B cell (primary cell): ENCODE data around the gene CPNE5. TPM values are rescaled to one million over a fixed set of nuclear protein-coding genes. Genes with fewer than 3 reads are reported as not detected.

Experiments used
- ATAC-seq: fragments of 200-7000 bp; cut with Tn5 transposase; one replicate; pipeline ENCODE4 v1.10.0; 2021; ENCODE audit warnings: low read depth, mild to moderate bottlenecking, moderate number of reproducible peaks, moderate library complexity
- CTCF ChIA-PET: fragments of 350-600 bp; sonication (Branson Sonifier 250); formaldehyde crosslinking; loops from one replicate; lab custom pipeline; 2021; ENCODE audit warnings: antibody characterized with exemption, inconsistent platforms; lab: Charles Lee
- POLR2A ChIA-PET: fragments of 350-600 bp; sonication (Branson Sonifier 250); formaldehyde crosslinking; loops from one replicate; lab custom pipeline; 2021; ENCODE audit warnings: antibody characterized with exemption; lab: Charles Lee
- DNase-seq: peaks from one replicate; pipeline ENCODE4 v3.0.0; 2013
- H2AFZ ChIP-seq: 2 replicates; pipeline ENCODE4 v1.6.1; 2012; ENCODE audit warnings: mild to moderate bottlenecking, low read depth, low read length; ENCODE audit not compliant: insufficient read depth, poor library complexity, severe bottlenecking
- H3K27ac ChIP-seq, 2 donors: 1 replicate in 1 of 2; 2 replicates in 1 of 2; pipeline ENCODE4 v1.5.1; 2012 to 2013; ENCODE audit warnings: low read length in 2 of 2, mild to moderate bottlenecking in 2 of 2, moderate library complexity in 1 of 2
- H3K27me3 ChIP-seq, 4 experiments: fragments of 200-600 bp in 1 of 4; sonication (generic) in 1 of 4; replicated peaks in 1 of 4; 1 replicate in 2 of 4; 2 replicates in 2 of 4; pipeline versions ENCODE4 v1.6.1 to v1.7.0; 2013 to 2016; ENCODE audit warnings: low read length in 3 of 4, mild to moderate bottlenecking in 2 of 4, mixed read lengths in 1 of 4, moderate library complexity in 1 of 4; ENCODE audit not compliant: insufficient read depth in 4 of 4, control insufficient read depth in 3 of 4; ENCODE audit errors: control extremely low read depth in 1 of 4
- H3K36me3 ChIP-seq, 2 experiments: replicated peaks in 1 of 2; 1 replicate in 1 of 2; 2 replicates in 1 of 2; pipeline versions ENCODE4 v1.6.1 to v1.7.1; 2013; ENCODE audit warnings: low read length in 1 of 2; ENCODE audit not compliant: insufficient read depth in 2 of 2, control insufficient read depth in 1 of 2; ENCODE audit errors: control extremely low read depth in 1 of 2, extremely low read depth in 1 of 2
- H3K4me1 ChIP-seq, 2 donors: fragments of 200-600 bp in 1 of 2; sonication (generic) in 1 of 2; 1 replicate in 1 of 2; 2 replicates in 1 of 2; pipeline versions ENCODE4 v1.5.1 to v1.6.1; 2013 to 2017; ENCODE audit warnings: low read length in 2 of 2; ENCODE audit not compliant: control insufficient read depth in 2 of 2, insufficient read depth in 2 of 2
- H3K4me2 ChIP-seq: replicated peaks from 2 replicates; pipeline ENCODE3; 2012; ENCODE audit warnings: mild to moderate bottlenecking, low read depth, low read length; ENCODE audit not compliant: poor library complexity, severe bottlenecking
- H3K4me3 ChIP-seq, 5 experiments: fragments of 200-600 bp in 1 of 5; sonication (generic) in 1 of 5; 1 replicate in 3 of 5; 2 replicates in 2 of 5; pipeline versions ENCODE4 v1.5.1 to v1.7.0; 2011 to 2016; ENCODE audit warnings: low read length in 4 of 5, mild to moderate bottlenecking in 4 of 5, low read depth in 2 of 5, control low read depth in 1 of 5, moderate library complexity in 1 of 5; ENCODE audit not compliant: insufficient read depth in 1 of 5; ENCODE audit errors: control extremely low read depth in 1 of 5, extremely low read depth in 1 of 5
- H3K79me2 ChIP-seq: fragments of 200-600 bp; sonication (generic); one replicate; pipeline ENCODE4 v1.6.0; 2016; ENCODE audit warnings: low read length; ENCODE audit not compliant: control insufficient read depth, insufficient read depth
- H3K9ac ChIP-seq: fragments of 200-600 bp; sonication (generic); 2 replicates; pipeline ENCODE4 v1.6.1; 2017; ENCODE audit warnings: mild to moderate bottlenecking, low read length, moderate library complexity
- H3K9me3 ChIP-seq, 3 donors: one replicate each; pipeline versions ENCODE4 v1.6.1 to v1.7.1; 2013; ENCODE audit warnings: low read length in 2 of 3; ENCODE audit not compliant: control insufficient read depth in 2 of 3, insufficient read depth in 1 of 3; ENCODE audit errors: control extremely low read depth in 1 of 3
- H4K20me1 ChIP-seq: 2 replicates; pipeline ENCODE4 v1.6.0; 2012; ENCODE audit warnings: mild to moderate bottlenecking, low read length; ENCODE audit not compliant: insufficient read depth, control insufficient read depth, poor library complexity, severe bottlenecking
- H3K27ac Mint-ChIP-seq: one replicate; pipeline ENCODE4 v1.8.0; 2021; ENCODE audit warnings: mixed read lengths
- H3K27me3 Mint-ChIP-seq: one replicate; pipeline ENCODE4 v1.8.0; 2021; ENCODE audit warnings: mixed read lengths
- H3K4me1 Mint-ChIP-seq: one replicate; pipeline ENCODE4 v1.8.0; 2021; ENCODE audit warnings: mixed read lengths
- H3K4me3 Mint-ChIP-seq: one replicate; pipeline ENCODE4 v1.8.0; 2021; ENCODE audit warnings: mixed read lengths
- H3K9me3 Mint-ChIP-seq: one replicate; pipeline ENCODE4 v1.8.0; 2022; ENCODE audit warnings: mixed read lengths; ENCODE audit not compliant: insufficient read depth
- EZH2 ChIP-seq: IDR thresholded peaks from 2 replicates; pipeline ENCODE4 v1.6.1; 2012; ENCODE audit warnings: borderline replicate concordance, low read depth, mild to moderate bottlenecking, moderate library complexity, low read length; ENCODE audit not compliant: insufficient read depth, poor library complexity, severe bottlenecking
- WGBS: methylation state at CpG from one replicate; pipeline ENCODE4 v1.1.5; 2013; ENCODE audit warnings: missing lambda C conversion rate; ENCODE audit not compliant: insufficient coverage; 5-methylcytosine and 5-hydroxymethylcytosine counted together
- intact Hi-C: fragments of 100-400 bp; cut with micrococcal nuclease; formaldehyde crosslinking; loops from one replicate; pipeline ENCODE4 v1.10.0; 2022
- polyA plus RNA-seq: library from polyadenylated mRNA; depleted of rRNA; stranded (reverse); fragments of >200 nt; gene quantifications from 2 replicates; pipeline ENCODE4 v1.2.3, GENCODE V29; 2012
- total RNA-seq, 2 donors: library from RNA; stranded (reverse); fragments of 120-200 nt in 1 of 2; gene quantifications; 1 replicate in 1 of 2; 2 replicates in 1 of 2; pipeline versions ENCODE4 v1.2.3 to v1.2.4, GENCODE V29; 2013 to 2022
- TF ChIP-seq, protein P1 (sequence below): fragments of 200-600 bp; IDR thresholded peaks from one replicate; pipeline ENCODE4 v1.8.0; 2022; ENCODE audit warnings: antibody characterized with exemption, mild to moderate bottlenecking

Gene CPNE5
- total and polyA plus RNA-seq, 2 donors (not counting 1 experiment from before 2014, with no cell fraction given), result 49.8 to 357 TPM

DNA sequence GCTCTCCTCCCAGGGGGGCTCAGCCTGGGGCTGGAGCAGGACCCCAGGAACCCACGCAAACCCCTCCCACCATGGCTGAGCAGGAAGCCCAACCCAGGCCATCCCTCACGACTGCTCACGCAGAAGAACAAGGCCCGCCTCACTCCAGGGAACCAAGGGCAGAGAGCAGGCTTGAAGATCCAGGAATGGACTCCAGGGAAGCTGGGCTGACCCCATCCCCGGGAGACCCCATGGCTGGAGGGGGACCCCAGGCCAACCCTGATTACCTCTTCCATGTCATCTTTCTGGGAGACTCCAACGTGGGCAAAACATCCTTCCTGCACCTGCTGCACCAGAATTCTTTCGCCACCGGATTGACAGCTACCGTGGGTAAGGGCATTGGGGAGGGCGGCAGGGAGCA, 116.9 kb downstream of the CPNE5 start:
- Histone ChIP-seq H3K36me3 (no peaks in the 10 kb centered on the region), H3K27me3 (no peaks in the 10 kb centered on the region), H3K9ac (no peak overlapping the region), H3K4me2 (no peak overlapping the region), H3K27ac (no peak overlapping the region), H3K9me3 (peaks cover 0 to 10% (median 0%) of the 10 kb centered on the region in 3 donors), H3K4me3 (no peak overlapping the region), H2AFZ (no peak overlapping the region), H4K20me1 (no peaks in the 10 kb centered on the region), H3K4me1 (peaks cover 48 to 51% of the 10 kb centered on the region in 2 donors), H3K79me2 (no peaks in the 10 kb centered on the region)
- WGBS, result 98% methylated on average over 8 of the region's 10 CpGs
- no peak overlapping the region for H3K27ac Mint-ChIP-seq
- DNase-seq (no peak), ATAC-seq (no peak)
- H3K27me3 Mint-ChIP-seq, result no peaks in the 10 kb centered on the region
- ChIA-PET CTCF (interaction anchor here (1.0 to 11.6 kb wide), 6 partner anchors 10 to 107 kb away, joined by 3 to 88 read pairs (median 13); partner anchors contain the start of gene CDKN1A), POLR2A (no interaction called here)
- H3K9me3 Mint-ChIP-seq, result no peaks in the 10 kb centered on the region
- intact Hi-C loops, result loop anchor here (5.0 kb wide), 1 partner anchor 40 kb away; no protein-coding TSS in a partner anchor
- TF ChIP-seq EZH2, result no peak
- TF ChIP-seq, protein P1, sequence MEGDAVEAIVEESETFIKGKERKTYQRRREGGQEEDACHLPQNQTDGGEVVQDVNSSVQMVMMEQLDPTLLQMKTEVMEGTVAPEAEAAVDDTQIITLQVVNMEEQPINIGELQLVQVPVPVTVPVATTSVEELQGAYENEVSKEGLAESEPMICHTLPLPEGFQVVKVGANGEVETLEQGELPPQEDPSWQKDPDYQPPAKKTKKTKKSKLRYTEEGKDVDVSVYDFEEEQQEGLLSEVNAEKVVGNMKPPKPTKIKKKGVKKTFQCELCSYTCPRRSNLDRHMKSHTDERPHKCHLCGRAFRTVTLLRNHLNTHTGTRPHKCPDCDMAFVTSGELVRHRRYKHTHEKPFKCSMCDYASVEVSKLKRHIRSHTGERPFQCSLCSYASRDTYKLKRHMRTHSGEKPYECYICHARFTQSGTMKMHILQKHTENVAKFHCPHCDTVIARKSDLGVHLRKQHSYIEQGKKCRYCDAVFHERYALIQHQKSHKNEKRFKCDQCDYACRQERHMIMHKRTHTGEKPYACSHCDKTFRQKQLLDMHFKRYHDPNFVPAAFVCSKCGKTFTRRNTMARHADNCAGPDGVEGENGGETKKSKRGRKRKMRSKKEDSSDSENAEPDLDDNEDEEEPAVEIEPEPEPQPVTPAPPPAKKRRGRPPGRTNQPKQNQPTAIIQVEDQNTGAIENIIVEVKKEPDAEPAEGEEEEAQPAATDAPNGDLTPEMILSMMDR, result no peak
- no peak overlapping the region for H3K4me3 Mint-ChIP-seq
- peaks cover 48% of the 10 kb centered on the region for H3K4me1 Mint-ChIP-seq

DNA sequence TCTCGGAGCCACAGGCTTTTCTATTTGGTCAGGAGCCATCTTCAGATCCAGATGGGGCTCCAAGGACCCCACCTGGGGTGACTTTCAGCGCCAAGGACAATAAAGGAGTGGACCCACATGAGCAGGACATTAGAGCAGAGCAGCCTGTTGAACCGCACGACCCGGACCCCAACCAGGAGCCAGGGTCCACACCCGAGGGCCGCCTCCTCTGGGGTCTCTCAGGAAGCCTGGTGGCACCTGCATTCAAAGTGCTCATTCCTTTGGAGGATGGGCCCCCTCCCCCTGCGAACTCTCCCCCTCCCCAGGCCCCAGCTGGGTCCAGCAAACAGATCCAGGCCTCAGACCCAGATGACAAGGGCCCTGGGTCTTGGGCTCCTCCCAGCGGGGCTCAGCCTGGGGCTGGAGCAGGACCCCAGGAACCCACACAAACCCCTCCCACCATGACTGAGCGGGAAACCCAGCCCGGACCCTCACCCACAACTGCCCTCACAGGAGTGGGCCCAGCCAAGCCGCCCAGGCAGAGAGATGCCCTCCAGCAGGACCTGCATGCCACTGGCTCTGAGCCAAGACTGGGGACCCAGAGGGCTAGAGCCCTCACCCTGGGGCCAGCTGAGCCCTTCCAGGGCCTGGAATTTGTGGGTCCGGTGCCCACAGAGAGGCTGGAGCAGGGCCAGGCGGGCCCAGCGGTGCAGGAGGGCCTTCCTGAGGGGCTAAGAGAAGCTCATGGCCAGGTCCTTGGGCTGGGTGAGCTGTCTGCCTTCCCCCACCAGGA, 117.7 kb downstream of the CPNE5 start:
- Mint-ChIP-seq H3K27ac (no peak overlapping the region), H3K9me3 (no peaks in the 10 kb centered on the region), H3K4me1 (peaks cover 40% of the 10 kb centered on the region), H3K4me3 (no peak overlapping the region), H3K27me3 (no peaks in the 10 kb centered on the region)
- Histone ChIP-seq H3K4me2 (no peak overlapping the region), H2AFZ (no peak overlapping the region), H3K9ac (no peak overlapping the region), H3K79me2 (no peaks in the 10 kb centered on the region), H4K20me1 (no peaks in the 10 kb centered on the region), H3K27ac (no peak overlapping the region), H3K9me3 (peaks cover 0 to 9% (median 0%) of the 10 kb centered on the region in 3 donors), H3K27me3 (no peaks in the 10 kb centered on the region), H3K36me3 (no peaks in the 10 kb centered on the region), H3K4me1 (peaks cover 40 to 43% of the 10 kb centered on the region in 2 donors), H3K4me3 (no peak overlapping the region)
- DNase-seq (no peak), ATAC-seq (no peak)
- CTCF ChIA-PET, result interaction anchor here (3.6 to 11.6 kb wide), 4 partner anchors 37 to 106 kb away, joined by 19 to 88 read pairs (median 24); partner anchors contain the start of gene CDKN1A
- WGBS, result 93% methylated on average over 14 of the region's 15 CpGs
- intact Hi-C loops, result loop anchor here (5.0 kb wide), 1 partner anchor 39 kb away; no protein-coding TSS in a partner anchor
- no peak for TF ChIP-seq EZH2
- TF ChIP-seq, protein P1, result no peak
- POLR2A ChIA-PET, result no interaction called here
